CD8-positive, alpha-beta memory T cell (primary cell): ENCODE results near the gene TAF11. TPM values are rescaled to one million over a fixed set of nuclear protein-coding genes. Genes with fewer than 3 reads are reported as not detected.
A peak's percentile ranks its signal among the peaks of the same experiment; 100 is the strongest.

Experiments
- CTCF ChIA-PET: fragments of 350-600 bp; sonication (Branson Sonifier 250); formaldehyde crosslinking; loops from one replicate; lab custom pipeline; 2021; ENCODE audit warnings: antibody characterized with exemption; lab: Charles Lee
- POLR2A ChIA-PET: fragments of 350-600 bp; sonication (Branson Sonifier 250); formaldehyde crosslinking; loops from one replicate; lab custom pipeline; 2021; ENCODE audit warnings: antibody characterized with exemption; lab: Charles Lee
- DNase-seq, 5 donors: peaks; one replicate each; pipeline versions ENCODE4 v3.0.0 to v3.0.0-alpha.2; 2020 to 2022; ENCODE audit warnings: mixed read lengths in 1 of 5
- H3K27ac ChIP-seq: one replicate; pipeline ENCODE4 v1.7.0; 2013; ENCODE audit warnings: low read depth, mild to moderate bottlenecking, low read length, moderate library complexity
- H3K27me3 ChIP-seq: 2 replicates; pipeline ENCODE4 v1.7.0; 2013; ENCODE audit warnings: low read length, mild to moderate bottlenecking; ENCODE audit not compliant: insufficient read depth, poor library complexity, severe bottlenecking
- H3K36me3 ChIP-seq: 2 replicates; pipeline ENCODE4 v1.7.0; 2013; ENCODE audit warnings: mild to moderate bottlenecking, low read length, moderate library complexity; ENCODE audit not compliant: insufficient read depth
- H3K4me1 ChIP-seq: 2 replicates; pipeline ENCODE4 v1.7.0; 2013; ENCODE audit warnings: mild to moderate bottlenecking, low read length, moderate library complexity; ENCODE audit not compliant: insufficient read depth
- H3K4me3 ChIP-seq: 2 replicates; pipeline ENCODE4 v1.7.0; 2013; ENCODE audit warnings: mild to moderate bottlenecking, low read length
- H3K9me3 ChIP-seq: 2 replicates; pipeline ENCODE4 v1.7.0; 2013; ENCODE audit warnings: mild to moderate bottlenecking, low read length
- H3K27ac Mint-ChIP-seq, 8 donors: one replicate each; pipeline ENCODE4 v1.8.0; 2020 to 2021; ENCODE audit warnings: mixed read lengths in 8 of 8, mild to moderate bottlenecking in 6 of 8, inconsistent platforms in 3 of 8, moderate library complexity in 3 of 8
- H3K27me3 Mint-ChIP-seq, 2 donors: one replicate each; pipeline ENCODE4 v1.8.0; 2020 to 2021; ENCODE audit warnings: mixed read lengths in 2 of 2, mild to moderate bottlenecking in 1 of 2, moderate library complexity in 1 of 2
- H3K36me3 Mint-ChIP-seq, 3 donors: one replicate each; pipeline ENCODE4 v1.8.0; 2020 to 2021; ENCODE audit warnings: mixed read lengths in 3 of 3, inconsistent platforms in 1 of 3, mild to moderate bottlenecking in 1 of 3
- H3K4me1 Mint-ChIP-seq, 3 donors: one replicate each; pipeline ENCODE4 v1.8.0; 2020 to 2021; ENCODE audit warnings: mixed read lengths in 3 of 3, inconsistent platforms in 1 of 3, mild to moderate bottlenecking in 1 of 3
- H3K4me3 Mint-ChIP-seq, 7 donors: one replicate each; pipeline ENCODE4 v1.8.0; 2020 to 2021; ENCODE audit warnings: mixed read lengths in 7 of 7, mild to moderate bottlenecking in 6 of 7, moderate library complexity in 4 of 7, inconsistent platforms in 2 of 7
- H3K9me3 Mint-ChIP-seq, 5 donors: one replicate each; pipeline ENCODE4 v1.8.0; 2020 to 2022; ENCODE audit warnings: mixed read lengths in 5 of 5, mild to moderate bottlenecking in 3 of 5, moderate library complexity in 2 of 5, inconsistent platforms in 1 of 5
- polyA plus RNA-seq: library from polyadenylated mRNA; unstranded; fragments of 300-500 nt; fragmentation: Illumina TruSeq; gene quantifications from one replicate; pipeline ENCODE4 v1.2.3, GENCODE V29; 2021
- total RNA-seq, 2 experiments: library from RNA; stranded (reverse); gene quantifications; one replicate each; pipeline ENCODE4 v1.2.3, GENCODE V29; 2021

The TAF11 gene
- total and polyA plus RNA-seq, 3 experiments from 2014 or later: 19.4 to 34.1 (median 28.9) TPM

DNA sequence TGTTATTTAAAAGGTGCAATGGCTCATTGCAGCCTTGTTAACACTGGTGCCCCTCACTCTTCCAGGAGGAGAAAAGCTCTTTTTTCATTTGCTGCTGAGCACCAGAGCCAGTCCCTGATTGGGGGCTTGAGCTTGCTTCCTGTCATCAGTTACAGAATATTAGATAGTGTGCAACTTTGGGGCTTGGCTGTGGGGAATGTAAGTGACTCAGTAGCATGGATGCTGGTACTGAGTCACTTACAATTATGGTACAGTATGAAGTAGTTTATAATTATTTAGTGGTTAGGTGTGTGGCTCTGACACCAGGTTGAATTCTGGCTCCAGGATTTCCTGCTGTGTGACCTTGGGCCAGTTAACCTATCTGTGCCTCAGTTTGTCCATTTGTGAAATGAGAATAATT is 38.8 kb upstream of the TAF11 start:
- H3K27me3 ChIP-seq: no peaks in the 10 kb centered on the region
- no peak overlapping the region for H3K4me3 ChIP-seq
- Mint-ChIP-seq H3K36me3 (no peaks in the 10 kb centered on the region), H3K9me3 (no peaks in the 10 kb centered on the region), H3K27ac (no peak overlapping the region), H3K27me3 (no peaks in the 10 kb centered on the region), H3K4me1 (peaks cover 0 to 8% (median 5%) of the 10 kb centered on the region in 3 donors), H3K4me3 (no peak overlapping the region)
- H3K27ac ChIP-seq: no peak overlapping the region
- H3K9me3 ChIP-seq: no peaks in the 10 kb centered on the region
- ChIA-PET POLR2A (no interaction called here), CTCF (no interaction called here)
- no peaks in the 10 kb centered on the region for H3K4me1 ChIP-seq
- DNase-seq: no peak
- H3K36me3 ChIP-seq: no peaks in the 10 kb centered on the region

DNA sequence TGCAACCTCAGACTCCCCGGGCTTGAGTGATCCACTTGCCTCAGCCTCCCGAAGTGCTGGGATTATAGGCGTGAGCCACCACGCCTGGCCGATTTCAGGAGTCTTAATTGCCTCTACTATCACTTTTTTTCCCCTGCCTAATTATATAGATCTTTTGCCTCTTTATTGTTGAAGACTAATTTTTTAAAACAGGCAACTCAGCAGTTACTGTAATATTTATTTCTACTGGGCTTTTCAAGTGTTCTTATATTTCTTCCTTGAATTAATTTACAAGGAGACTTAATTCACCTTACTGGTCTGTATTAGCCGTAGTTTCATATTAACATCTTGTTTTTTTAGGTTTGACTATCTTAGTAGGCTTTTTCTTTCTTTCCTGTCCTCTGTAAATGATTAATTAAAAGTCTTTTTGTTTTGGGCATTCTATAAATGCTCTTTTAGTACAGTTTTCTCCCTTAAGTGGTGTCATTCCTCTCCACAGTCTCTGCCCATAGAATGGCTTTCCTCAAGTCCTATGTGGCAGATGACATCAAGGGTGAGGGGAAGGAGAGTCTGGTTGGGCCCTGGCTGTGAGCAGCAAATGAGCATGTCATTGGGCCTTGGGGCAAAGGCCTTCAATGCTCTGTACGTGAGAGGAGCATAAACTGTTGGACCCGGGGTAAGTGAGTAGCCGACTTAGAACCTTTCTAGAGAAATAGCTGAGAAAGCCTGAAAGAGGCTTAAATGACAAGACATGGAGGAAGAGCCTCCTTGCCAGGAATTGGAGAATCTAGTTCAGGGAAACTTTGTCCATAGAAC is 37.2 kb upstream of the TAF11 start:
- POLR2A ChIA-PET: no interaction called here
- Mint-ChIP-seq H3K4me1 (peaks cover 0 to 6% (median 5%) of the 10 kb centered on the region in 3 donors), H3K9me3 (no peaks in the 10 kb centered on the region), H3K27ac (peak overlapping the region in 2 of 8 donors; percentile 1 to 56), H3K4me3 (no peak overlapping the region), H3K36me3 (no peaks in the 10 kb centered on the region), H3K27me3 (no peaks in the 10 kb centered on the region)
- H3K36me3 ChIP-seq: no peaks in the 10 kb centered on the region
- no peaks in the 10 kb centered on the region for H3K27me3 ChIP-seq
- no peak for DNase-seq
- H3K4me1 ChIP-seq: no peaks in the 10 kb centered on the region
- no peak overlapping the region for H3K27ac ChIP-seq
- H3K4me3 ChIP-seq: no peak overlapping the region
- CTCF ChIA-PET: no interaction called here
- no peaks in the 10 kb centered on the region for H3K9me3 ChIP-seq

DNA sequence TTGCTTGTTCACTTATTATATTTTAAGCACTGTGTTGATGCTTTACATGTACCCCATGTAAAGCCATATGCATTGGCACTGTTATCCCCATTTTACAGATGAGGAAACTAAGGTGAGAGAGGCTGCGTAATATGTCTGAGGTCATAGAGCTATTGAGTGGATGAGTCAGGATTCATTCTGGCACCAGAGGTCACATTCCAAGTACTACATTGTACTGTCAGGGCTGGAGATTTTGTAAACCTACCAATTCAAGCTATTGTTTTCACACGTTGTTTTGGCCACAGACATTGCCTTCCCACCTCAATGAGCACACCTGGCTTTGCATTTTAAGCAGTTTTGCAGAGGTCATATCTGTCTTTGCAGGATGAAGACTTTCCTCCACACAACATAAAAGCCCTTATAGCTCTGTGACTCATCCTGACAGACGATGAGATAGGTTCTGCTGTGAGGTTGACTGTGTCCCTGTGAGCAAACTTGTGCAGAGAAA is 34.4 kb upstream of the TAF11 start:
- H3K4me3 ChIP-seq: no peak overlapping the region
- peaks cover 0 to 12% (median 7%) of the 10 kb centered on the region in 3 donors for H3K36me3 Mint-ChIP-seq
- CTCF ChIA-PET: no interaction called here
- H3K4me3 Mint-ChIP-seq: peak overlapping the region in 1 of 7 donors; percentile 69
- H3K4me1 Mint-ChIP-seq: peaks cover 0 to 5% (median 2%) of the 10 kb centered on the region in 3 donors
- POLR2A ChIA-PET: no interaction called here
- no peaks in the 10 kb centered on the region for H3K9me3 Mint-ChIP-seq
- H3K27me3 ChIP-seq: no peaks in the 10 kb centered on the region
- no peaks in the 10 kb centered on the region for H3K36me3 ChIP-seq
- H3K27ac ChIP-seq: no peak overlapping the region
- no peaks in the 10 kb centered on the region for H3K9me3 ChIP-seq
- H3K27me3 Mint-ChIP-seq: no peaks in the 10 kb centered on the region
- DNase-seq: no peak
- no peaks in the 10 kb centered on the region for H3K4me1 ChIP-seq
- H3K27ac Mint-ChIP-seq: peak overlapping the region in 1 of 8 donors; percentile 42

DNA sequence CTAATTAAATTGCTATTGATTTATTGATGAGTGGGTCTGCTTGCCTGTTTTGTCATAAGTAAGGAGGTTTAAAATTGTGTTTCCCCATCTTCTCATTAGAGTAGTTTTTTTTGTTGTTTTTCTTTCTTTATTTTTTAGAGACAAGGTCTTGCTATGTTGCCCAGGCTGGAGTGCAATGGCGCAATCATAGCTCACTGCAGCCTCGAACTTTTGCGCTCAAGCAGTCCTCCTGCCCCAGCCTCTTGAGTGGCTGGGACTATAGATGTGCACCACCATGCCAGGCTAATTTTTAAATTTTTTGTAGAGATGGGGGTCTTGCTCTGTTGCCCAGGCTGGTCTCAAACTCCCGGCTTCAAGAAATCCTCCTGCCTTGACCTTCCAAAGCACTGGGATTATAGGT is 32.3 kb upstream of the TAF11 start:
- Histone ChIP-seq H3K27me3 (no peaks in the 10 kb centered on the region), H3K4me1 (no peaks in the 10 kb centered on the region), H3K27ac (no peak overlapping the region), H3K4me3 (no peak overlapping the region), H3K36me3 (no peaks in the 10 kb centered on the region), H3K9me3 (no peaks in the 10 kb centered on the region)
- H3K27me3 Mint-ChIP-seq: no peaks in the 10 kb centered on the region
- peak overlapping the region in 1 of 8 donors; percentile 7 for H3K27ac Mint-ChIP-seq
- H3K36me3 Mint-ChIP-seq: peaks cover 0 to 12% (median 7%) of the 10 kb centered on the region in 3 donors
- H3K9me3 Mint-ChIP-seq: no peaks in the 10 kb centered on the region
- CTCF ChIA-PET: no interaction called here
- no peak for DNase-seq
- H3K4me1 Mint-ChIP-seq: peaks cover 0 to 5% (median 0%) of the 10 kb centered on the region in 3 donors
- POLR2A ChIA-PET: no interaction called here
- peak overlapping the region in 1 of 7 donors; percentile 3 for H3K4me3 Mint-ChIP-seq

DNA sequence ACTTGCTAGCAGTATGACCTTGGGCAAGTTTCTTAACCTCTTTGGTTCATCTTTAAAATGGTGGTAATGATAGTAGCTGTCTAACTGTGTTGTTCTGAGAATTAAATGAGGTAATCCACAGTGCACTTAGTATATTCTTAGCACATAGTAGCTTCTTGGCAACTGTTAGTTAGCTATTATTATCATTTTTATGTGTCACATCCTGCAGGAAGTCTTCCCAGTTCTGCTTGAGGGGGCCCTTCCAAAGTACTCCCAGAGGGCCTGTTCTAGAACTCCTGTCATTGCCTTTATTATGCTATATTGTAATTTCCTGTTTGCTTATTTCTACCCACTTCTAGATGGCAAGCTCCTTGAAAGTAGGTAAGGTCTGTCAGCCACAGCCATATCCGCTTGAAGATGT is 31.8 kb upstream of the TAF11 start:
- Histone ChIP-seq H3K9me3 (no peaks in the 10 kb centered on the region), H3K27me3 (no peaks in the 10 kb centered on the region), H3K4me1 (no peaks in the 10 kb centered on the region), H3K4me3 (no peak overlapping the region), H3K36me3 (no peaks in the 10 kb centered on the region), H3K27ac (no peak overlapping the region)
- DNase-seq: no peak
- ChIA-PET CTCF (no interaction called here), POLR2A (no interaction called here)
- no peaks in the 10 kb centered on the region for H3K9me3 Mint-ChIP-seq
- peaks cover 0 to 12% (median 7%) of the 10 kb centered on the region in 3 donors for H3K36me3 Mint-ChIP-seq
- H3K27me3 Mint-ChIP-seq: no peaks in the 10 kb centered on the region
- H3K27ac Mint-ChIP-seq: peak overlapping the region in 1 of 8 donors; percentile 55
- peaks cover 0 to 5% (median 0%) of the 10 kb centered on the region in 3 donors for H3K4me1 Mint-ChIP-seq
- H3K4me3 Mint-ChIP-seq: peak overlapping the region in 1 of 7 donors; percentile 3

DNA sequence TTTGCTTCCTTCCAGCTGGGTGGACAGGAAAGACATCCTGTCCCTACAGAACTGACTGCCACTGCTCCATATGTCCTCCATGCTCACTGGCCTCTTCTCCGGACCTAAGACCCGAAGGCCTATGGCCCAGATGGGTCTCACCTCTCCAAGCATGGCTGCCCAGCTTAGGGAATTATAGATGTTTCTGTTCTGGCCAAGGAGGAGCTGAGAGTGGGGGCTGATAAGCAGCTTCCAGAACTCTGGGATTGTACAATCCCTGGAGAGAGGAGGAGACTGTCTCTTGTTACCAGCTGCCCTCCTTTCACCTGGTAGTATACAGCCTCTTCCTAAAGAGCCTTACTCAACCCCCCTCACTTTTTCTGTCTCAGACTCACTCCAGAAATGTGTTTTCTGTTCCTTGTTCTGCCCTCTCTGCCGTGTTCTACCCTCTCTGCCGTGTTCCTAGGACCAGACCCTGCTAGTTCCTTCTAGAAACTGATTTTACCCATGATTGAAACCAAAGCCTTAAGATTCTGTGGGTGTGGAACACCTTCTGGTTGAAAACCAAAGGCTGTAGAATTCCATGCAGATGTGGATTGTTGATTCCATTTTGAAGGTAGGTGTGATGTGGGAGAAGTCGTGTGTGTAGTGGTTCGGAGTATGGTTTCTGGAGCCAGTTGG is 29.9 kb upstream of the TAF11 start:
- no peaks in the 10 kb centered on the region for H3K27me3 Mint-ChIP-seq
- CTCF ChIA-PET: interaction anchor here (0.8 kb wide), 1 partner anchor 10 kb away, joined by 3 read pairs; no protein-coding TSS in a partner anchor

DNA sequence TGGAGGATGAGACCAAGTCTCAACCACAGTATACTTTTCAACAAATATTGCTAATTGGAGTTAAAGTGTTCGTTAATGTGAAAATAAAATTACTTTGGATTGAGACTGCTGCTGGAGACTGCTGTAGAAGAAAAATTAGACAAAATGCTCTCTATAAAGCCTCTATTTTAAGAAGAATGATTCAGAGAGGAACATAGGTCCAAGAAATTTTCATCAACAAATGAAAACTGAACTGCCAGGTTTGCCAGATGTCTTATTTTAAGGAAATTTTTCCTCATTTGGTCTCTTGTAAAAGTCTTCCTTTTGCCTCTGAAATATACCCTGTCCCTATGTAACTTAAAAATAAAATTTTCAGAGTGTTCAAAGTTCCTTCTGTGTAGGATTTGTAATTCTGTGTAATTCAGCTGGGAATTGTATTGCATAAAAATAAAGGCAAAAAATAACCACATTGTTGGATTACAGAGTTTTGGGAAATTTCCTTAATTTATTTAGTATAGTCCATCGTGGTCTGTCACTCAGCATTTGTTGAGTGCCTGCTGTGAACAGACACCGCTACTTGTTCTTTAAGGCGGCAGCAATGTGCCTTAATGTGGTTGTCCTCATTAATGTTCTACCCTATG is 28.6 kb upstream of the TAF11 start:
- Mint-ChIP-seq H3K27ac (no peak overlapping the region), H3K4me3 (no peak overlapping the region), H3K27me3 (no peaks in the 10 kb centered on the region), H3K9me3 (no peaks in the 10 kb centered on the region), H3K36me3 (peaks cover 0 to 12% (median 7%) of the 10 kb centered on the region in 3 donors), H3K4me1 (peaks cover 20 to 21% (median 21%) of the 10 kb centered on the region in 3 donors)
- no peak for DNase-seq
- no peaks in the 10 kb centered on the region for H3K27me3 ChIP-seq
- no peak overlapping the region for H3K27ac ChIP-seq
- H3K36me3 ChIP-seq: no peaks in the 10 kb centered on the region
- no peaks in the 10 kb centered on the region for H3K9me3 ChIP-seq
- ChIA-PET CTCF (no interaction called here), POLR2A (no interaction called here)
- H3K4me3 ChIP-seq: no peak overlapping the region
- H3K4me1 ChIP-seq: peaks cover 17% of the 10 kb centered on the region

More for the DNA sequence above, 29.9 kb upstream of the TAF11 start:
- H3K4me1 ChIP-seq: peaks cover 7% of the 10 kb centered on the region
- no peak overlapping the region for H3K4me3 ChIP-seq
- DNase-seq: no peak
- Mint-ChIP-seq H3K4me3 (no peak overlapping the region), H3K36me3 (peaks cover 0 to 12% (median 7%) of the 10 kb centered on the region in 3 donors), H3K9me3 (no peaks in the 10 kb centered on the region), H3K4me1 (peaks cover 8 to 9% (median 8%) of the 10 kb centered on the region in 3 donors), H3K27ac (peak overlapping the region in 1 of 8 donors; percentile 7)
- no peaks in the 10 kb centered on the region for H3K9me3 ChIP-seq
- POLR2A ChIA-PET: no interaction called here
- H3K36me3 ChIP-seq: no peaks in the 10 kb centered on the region
- H3K27ac ChIP-seq: no peak overlapping the region
- H3K27me3 ChIP-seq: no peaks in the 10 kb centered on the region
